ENCODE measurements around the gene CLINT1. TPM values are rescaled to one million over a fixed set of nuclear protein-coding genes. Genes with fewer than 3 reads are reported as not detected.

Gene CLINT1
- total RNA-seq, 1 donor from 2014 or later, result 72.9 TPM

GRCh38 chr5:157758706-157759105 lies 100.2 kb downstream of the CLINT1 start:
- H3K4me1 Mint-ChIP-seq (ENCODE audit: unreplicated experiment), result no peaks in the 10 kb centered on the region
- peaks cover 14% of the 10 kb centered on the region for H3K36me3 Mint-ChIP-seq (ENCODE audit: low read depth, unreplicated experiment)
- H3K27ac Mint-ChIP-seq (ENCODE audit: unreplicated experiment), result no peak overlapping the region
- H3K4me3 Mint-ChIP-seq (ENCODE audit: unreplicated experiment), result no peak overlapping the region
- no peaks in the 10 kb centered on the region for H3K27me3 Mint-ChIP-seq (ENCODE audit: unreplicated experiment)
- H3K9me3 Mint-ChIP-seq (ENCODE audit: unreplicated experiment), result no peaks in the 10 kb centered on the region
- TF ChIP-seq, protein P1, sequence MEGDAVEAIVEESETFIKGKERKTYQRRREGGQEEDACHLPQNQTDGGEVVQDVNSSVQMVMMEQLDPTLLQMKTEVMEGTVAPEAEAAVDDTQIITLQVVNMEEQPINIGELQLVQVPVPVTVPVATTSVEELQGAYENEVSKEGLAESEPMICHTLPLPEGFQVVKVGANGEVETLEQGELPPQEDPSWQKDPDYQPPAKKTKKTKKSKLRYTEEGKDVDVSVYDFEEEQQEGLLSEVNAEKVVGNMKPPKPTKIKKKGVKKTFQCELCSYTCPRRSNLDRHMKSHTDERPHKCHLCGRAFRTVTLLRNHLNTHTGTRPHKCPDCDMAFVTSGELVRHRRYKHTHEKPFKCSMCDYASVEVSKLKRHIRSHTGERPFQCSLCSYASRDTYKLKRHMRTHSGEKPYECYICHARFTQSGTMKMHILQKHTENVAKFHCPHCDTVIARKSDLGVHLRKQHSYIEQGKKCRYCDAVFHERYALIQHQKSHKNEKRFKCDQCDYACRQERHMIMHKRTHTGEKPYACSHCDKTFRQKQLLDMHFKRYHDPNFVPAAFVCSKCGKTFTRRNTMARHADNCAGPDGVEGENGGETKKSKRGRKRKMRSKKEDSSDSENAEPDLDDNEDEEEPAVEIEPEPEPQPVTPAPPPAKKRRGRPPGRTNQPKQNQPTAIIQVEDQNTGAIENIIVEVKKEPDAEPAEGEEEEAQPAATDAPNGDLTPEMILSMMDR (IDR thresholded peaks at IDR 0.05; ENCODE audit: unreplicated experiment), result no peak
- DNase-seq (ENCODE audit: low spot score), result no peak

GRCh38 chr5:157756122-157756521 lies 102.8 kb downstream of the CLINT1 start:
- DNase-seq (ENCODE audit: low spot score), result no peak
- H3K4me1 Mint-ChIP-seq (ENCODE audit: unreplicated experiment), result no peaks in the 10 kb centered on the region
- H3K36me3 Mint-ChIP-seq (ENCODE audit: low read depth, unreplicated experiment), result peaks cover 17% of the 10 kb centered on the region
- no peaks in the 10 kb centered on the region for H3K27me3 Mint-ChIP-seq (ENCODE audit: unreplicated experiment)
- H3K27ac Mint-ChIP-seq (ENCODE audit: unreplicated experiment), result no peak overlapping the region
- H3K4me3 Mint-ChIP-seq (ENCODE audit: unreplicated experiment), result no peak overlapping the region
- H3K9me3 Mint-ChIP-seq (ENCODE audit: unreplicated experiment), result no peaks in the 10 kb centered on the region
- TF ChIP-seq, protein P1 (IDR thresholded peaks at IDR 0.05; ENCODE audit: unreplicated experiment), result no peak

DNA sequence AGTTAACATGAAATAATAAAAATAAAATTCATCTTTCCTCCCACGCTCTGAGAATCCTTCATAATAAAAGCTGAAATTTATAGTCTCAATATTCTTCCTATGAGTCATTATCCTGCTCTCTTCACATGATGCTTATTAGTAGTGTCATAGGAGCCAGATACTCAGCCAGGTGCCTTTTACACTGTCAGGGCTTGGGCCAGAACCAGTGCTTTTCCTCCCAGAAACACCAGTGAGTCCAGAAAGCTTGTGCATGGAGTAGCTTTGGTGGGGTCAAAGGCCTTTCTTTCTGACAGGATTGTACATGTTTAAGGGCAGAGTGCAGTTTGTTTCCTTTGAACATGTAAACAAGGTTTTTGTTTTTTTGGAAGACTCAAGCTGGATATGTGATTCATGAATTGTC lies 108.6 kb downstream of the CLINT1 start:
- Mint-ChIP-seq H3K4me1 (ENCODE audit: unreplicated experiment) (peaks cover under 1% of the 10 kb centered on the region), H3K36me3 (ENCODE audit: low read depth, unreplicated experiment) (peaks cover 3% of the 10 kb centered on the region), H3K27me3 (ENCODE audit: unreplicated experiment) (no peaks in the 10 kb centered on the region), H3K4me3 (ENCODE audit: unreplicated experiment) (no peak overlapping the region), H3K27ac (ENCODE audit: unreplicated experiment) (no peak overlapping the region), H3K9me3 (ENCODE audit: unreplicated experiment) (no peaks in the 10 kb centered on the region)
- TF ChIP-seq, protein P1 (IDR thresholded peaks at IDR 0.05; ENCODE audit: unreplicated experiment), result no peak
- no peak for DNase-seq (ENCODE audit: low spot score)

DNA sequence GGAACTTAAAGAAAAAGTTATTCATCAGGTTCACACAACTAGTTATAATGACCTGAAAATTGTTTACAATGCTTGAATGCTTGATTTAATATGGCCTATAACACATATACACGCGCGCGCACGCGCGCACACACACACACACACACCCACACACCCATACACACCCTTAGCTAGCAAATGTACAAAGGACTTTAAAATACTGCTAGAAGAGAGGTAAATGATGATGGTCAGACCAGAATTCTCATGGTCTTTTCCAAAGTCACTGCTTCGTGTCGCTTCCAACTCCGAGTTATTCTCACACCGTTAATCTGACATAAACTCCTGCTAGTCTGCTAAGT lies 109.5 kb downstream of the CLINT1 start:
- TF ChIP-seq, protein P1 (IDR thresholded peaks at IDR 0.05; ENCODE audit: unreplicated experiment), result no peak
- H3K36me3 Mint-ChIP-seq (ENCODE audit: low read depth, unreplicated experiment), result peaks cover 3% of the 10 kb centered on the region
- peaks cover 2% of the 10 kb centered on the region for H3K27me3 Mint-ChIP-seq (ENCODE audit: unreplicated experiment)
- no peak for DNase-seq (ENCODE audit: low spot score)
- H3K4me1 Mint-ChIP-seq (ENCODE audit: unreplicated experiment), result peaks cover 9% of the 10 kb centered on the region
- H3K27ac Mint-ChIP-seq (ENCODE audit: unreplicated experiment), result no peak overlapping the region
- no peaks in the 10 kb centered on the region for H3K9me3 Mint-ChIP-seq (ENCODE audit: unreplicated experiment)
- H3K4me3 Mint-ChIP-seq (ENCODE audit: unreplicated experiment), result no peak overlapping the region

- Mint-ChIP-seq H3K36me3 (ENCODE audit: low read depth, unreplicated experiment) (peaks cover 3% of the 10 kb centered on the region), H3K27ac (ENCODE audit: unreplicated experiment) (no peak overlapping the region), H3K4me3 (ENCODE audit: unreplicated experiment) (no peak overlapping the region), H3K27me3 (ENCODE audit: unreplicated experiment) (peaks cover 5% of the 10 kb centered on the region), H3K4me1 (ENCODE audit: unreplicated experiment) (peaks cover 12% of the 10 kb centered on the region), H3K9me3 (ENCODE audit: unreplicated experiment) (no peaks in the 10 kb centered on the region)
- TF ChIP-seq, protein P1 (IDR thresholded peaks at IDR 0.05; ENCODE audit: unreplicated experiment), result no peak
- DNase-seq (ENCODE audit: low spot score), result no peak
Observed at GRCh38 chr5:157748760-157749461, 110.0 kb downstream of the CLINT1 start.
